HG03135 (cell line): ENCODE measurements around the gene C4orf46.
"Not testable (repeated sequence)": the region's sequence is repeated elsewhere in the genome, so short reads cannot be mapped to it uniquely, and the experiment has no call there.

Source experiments
- ATAC-seq: cut with Tn5 transposase; IDR thresholded peaks from one replicate; pipeline ENCODE4 v1.9.1; 2021; ENCODE audit warnings: mild to moderate bottlenecking, moderate library complexity; ENCODE audit not compliant: unreplicated experiment

The C4orf46 gene

GRCh38 chr4:158671665-158671914 lies at the start of gene C4orf46:
C4orf46 (minus strand) TSS chr4:158671887; CDS start chr4:158671801, 86 bp downstream.
- no peak for ATAC-seq

GRCh38 chr4:158715802-158716201 lies 44.1 kb upstream of the C4orf46 start:
- ATAC-seq = no peak

GRCh38 chr4:158714937-158715336 lies 43.2 kb upstream of the C4orf46 start:
- ATAC-seq = no peak

- ATAC-seq = not testable (repeated sequence)
Measured at GRCh38 chr4:158712622-158713021, 40.9 kb upstream of the C4orf46 start.

- ATAC-seq = no peak
Measured at GRCh38 chr4:158710814-158711213, 39.1 kb upstream of the C4orf46 start.

- no peak for ATAC-seq
Measured at GRCh38 chr4:158704274-158704673, 32.6 kb upstream of the C4orf46 start.

GRCh38 chr4:158688813-158689212 lies 17.1 kb upstream of the C4orf46 start:
- no peak for ATAC-seq

GRCh38 chr4:158682066-158682465 lies 10.4 kb upstream of the C4orf46 start:
- ATAC-seq = no peak

- no peak for ATAC-seq
Measured at GRCh38 chr4:158681629-158682028, 9.9 kb upstream of the C4orf46 start.

GRCh38 chr4:158678767-158679166 lies 7.1 kb upstream of the C4orf46 start:
- ATAC-seq = no peak

- no peak for ATAC-seq
Measured at GRCh38 chr4:158676076-158676475, 4.4 kb upstream of the C4orf46 start.

- no peak for ATAC-seq
Measured at GRCh38 chr4:158673633-158674032, 1.9 kb upstream of the C4orf46 start.

- ATAC-seq = peak; percentile 86
Measured at GRCh38 chr4:158671915-158672806, 474 bp upstream of the C4orf46 start, which contains the start of gene ETFDH. ETFDH (plus strand) TSS chr4:158672296; CDS start chr4:158672457, 161 bp downstream.

- peak; percentile 29 for ATAC-seq
Measured at GRCh38 chr4:158670975-158671664, 567 bp downstream of the C4orf46 start.

- no peak for ATAC-seq
Measured at GRCh38 chr4:158669310-158669709, 2.4 kb downstream of the C4orf46 start.

- no peak for ATAC-seq
Measured at GRCh38 chr4:158667651-158668198, 4.0 kb downstream of the C4orf46 start.

- ATAC-seq = no peak
Measured at GRCh38 chr4:158666892-158667291, 4.8 kb downstream of the C4orf46 start.

- no peak for ATAC-seq
Measured at GRCh38 chr4:158664806-158665205, 6.9 kb downstream of the C4orf46 start.

GRCh38 chr4:158663707-158664625 lies 7.7 kb downstream of the C4orf46 start:
- ATAC-seq = not testable (repeated sequence)

- ATAC-seq = not testable (repeated sequence)
Measured at GRCh38 chr4:158663255-158663654, 8.4 kb downstream of the C4orf46 start.

GRCh38 chr4:158657291-158657690 lies 14.4 kb downstream of the C4orf46 start:
- ATAC-seq = no peak
